ENCODE measurements around the gene VSIG10L2. TPM values are rescaled to one million over a fixed set of nuclear protein-coding genes. Genes with fewer than 3 reads are reported as not detected.

Gene VSIG10L2
- total RNA-seq, 1 donor from 2014 or later: not detected

DNA sequence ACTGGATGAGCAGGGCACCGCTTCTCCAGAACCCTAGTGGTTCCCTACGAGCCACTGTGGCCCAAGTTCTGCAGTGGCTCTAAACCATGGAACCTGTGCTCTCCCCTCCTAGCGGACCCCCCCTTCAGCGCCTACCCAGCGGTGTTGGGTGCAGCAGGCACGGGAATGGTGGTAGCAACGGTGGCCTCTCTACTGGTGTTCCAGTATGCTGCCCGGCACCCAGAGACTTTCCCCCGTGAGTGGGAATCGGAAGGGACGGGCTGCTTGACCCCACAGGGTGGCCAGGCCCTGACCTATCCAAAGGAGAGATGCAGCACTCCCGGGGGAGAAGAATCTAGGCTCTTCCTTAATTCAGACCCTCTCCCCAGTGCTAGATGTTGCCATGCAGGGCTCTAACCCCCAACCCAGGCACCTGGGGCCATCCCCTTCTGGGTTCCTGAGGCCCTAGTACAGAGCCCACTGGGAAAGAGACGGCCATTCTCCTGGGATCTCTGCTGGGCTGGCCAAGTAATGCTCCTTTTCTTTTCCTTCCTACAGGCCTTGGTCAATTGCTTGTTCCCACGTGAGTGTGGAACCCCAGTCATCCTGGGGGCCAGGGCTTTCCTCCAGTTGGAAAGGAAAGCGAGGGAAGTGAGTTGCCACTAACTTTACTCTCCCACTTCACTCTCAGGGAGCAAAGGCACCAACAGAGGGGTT lies 9.2 kb downstream of the VSIG10L2 start:
- no peaks in the 10 kb centered on the region for H3K27me3 ChIP-seq (ENCODE audit: control insufficient read depth, insufficient read depth, low read length)
- DNase-seq (ENCODE audit: low read depth): no peak
- H3K36me3 ChIP-seq (ENCODE audit: control insufficient read depth, insufficient read depth, low read length): no peaks in the 10 kb centered on the region
- TF ChIP-seq, protein P1, sequence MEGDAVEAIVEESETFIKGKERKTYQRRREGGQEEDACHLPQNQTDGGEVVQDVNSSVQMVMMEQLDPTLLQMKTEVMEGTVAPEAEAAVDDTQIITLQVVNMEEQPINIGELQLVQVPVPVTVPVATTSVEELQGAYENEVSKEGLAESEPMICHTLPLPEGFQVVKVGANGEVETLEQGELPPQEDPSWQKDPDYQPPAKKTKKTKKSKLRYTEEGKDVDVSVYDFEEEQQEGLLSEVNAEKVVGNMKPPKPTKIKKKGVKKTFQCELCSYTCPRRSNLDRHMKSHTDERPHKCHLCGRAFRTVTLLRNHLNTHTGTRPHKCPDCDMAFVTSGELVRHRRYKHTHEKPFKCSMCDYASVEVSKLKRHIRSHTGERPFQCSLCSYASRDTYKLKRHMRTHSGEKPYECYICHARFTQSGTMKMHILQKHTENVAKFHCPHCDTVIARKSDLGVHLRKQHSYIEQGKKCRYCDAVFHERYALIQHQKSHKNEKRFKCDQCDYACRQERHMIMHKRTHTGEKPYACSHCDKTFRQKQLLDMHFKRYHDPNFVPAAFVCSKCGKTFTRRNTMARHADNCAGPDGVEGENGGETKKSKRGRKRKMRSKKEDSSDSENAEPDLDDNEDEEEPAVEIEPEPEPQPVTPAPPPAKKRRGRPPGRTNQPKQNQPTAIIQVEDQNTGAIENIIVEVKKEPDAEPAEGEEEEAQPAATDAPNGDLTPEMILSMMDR (IDR thresholded peaks at IDR 0.05; ENCODE audit: insufficient read depth, low read length, poor library complexity, severe bottlenecking): no peak
- H3K4me3 ChIP-seq (ENCODE audit: low read depth, low read length): no peak overlapping the region

DNA sequence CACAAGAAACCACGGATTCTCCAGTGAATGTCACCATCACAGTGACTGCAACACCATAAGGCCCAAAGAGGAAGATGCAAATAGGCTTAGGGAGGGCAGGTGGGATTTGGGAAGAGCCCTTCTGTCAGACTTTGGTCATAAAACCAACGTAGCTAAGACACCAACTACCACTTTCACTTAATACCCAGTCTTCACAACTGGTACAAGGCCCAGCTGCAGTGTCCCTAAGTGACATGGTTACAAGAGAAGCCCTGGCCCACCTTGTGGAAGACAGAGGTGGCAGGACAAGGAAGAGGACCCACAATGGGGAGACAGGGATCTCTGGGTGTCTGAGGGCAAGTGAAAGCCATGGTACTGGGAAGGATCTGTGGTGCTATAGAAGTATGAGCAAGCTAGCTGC lies 10.0 kb downstream of the VSIG10L2 start:
- no peaks in the 10 kb centered on the region for H3K36me3 ChIP-seq (ENCODE audit: control insufficient read depth, insufficient read depth, low read length)
- TF ChIP-seq, protein P1 (IDR thresholded peaks at IDR 0.05; ENCODE audit: insufficient read depth, low read length, poor library complexity, severe bottlenecking): no peak
- no peak for DNase-seq (ENCODE audit: low read depth)

GRCh38 chr11:125956391-125957134 lies 10.7 kb downstream of the VSIG10L2 start:
- no peaks in the 10 kb centered on the region for H3K36me3 ChIP-seq (ENCODE audit: control insufficient read depth, insufficient read depth, low read length)
- H3K4me3 ChIP-seq (ENCODE audit: low read depth, low read length): no peak overlapping the region
- DNase-seq (ENCODE audit: low read depth): no peak
- TF ChIP-seq, protein P1 (IDR thresholded peaks at IDR 0.05; ENCODE audit: insufficient read depth, low read length, poor library complexity, severe bottlenecking): no peak
- no peaks in the 10 kb centered on the region for H3K27me3 ChIP-seq (ENCODE audit: control insufficient read depth, insufficient read depth, low read length)

More for the DNA sequence above, 10.0 kb downstream of the VSIG10L2 start:
- no peaks in the 10 kb centered on the region for H3K27me3 ChIP-seq (ENCODE audit: control insufficient read depth, insufficient read depth, low read length)
- no peak overlapping the region for H3K4me3 ChIP-seq (ENCODE audit: low read depth, low read length)

GRCh38 chr11:125957618-125958332 lies 11.9 kb downstream of the VSIG10L2 start:
- Histone ChIP-seq H3K27me3 (ENCODE audit: control insufficient read depth, insufficient read depth, low read length) (no peaks in the 10 kb centered on the region), H3K4me3 (ENCODE audit: low read depth, low read length) (no peak overlapping the region), H3K36me3 (ENCODE audit: control insufficient read depth, insufficient read depth, low read length) (no peaks in the 10 kb centered on the region)
- DNase-seq (ENCODE audit: low read depth): no peak
- TF ChIP-seq, protein P1 (IDR thresholded peaks at IDR 0.05; ENCODE audit: insufficient read depth, low read length, poor library complexity, severe bottlenecking): no peak

- TF ChIP-seq, protein P1 (IDR thresholded peaks at IDR 0.05; ENCODE audit: insufficient read depth, low read length, poor library complexity, severe bottlenecking): no peak
- no peaks in the 10 kb centered on the region for H3K36me3 ChIP-seq (ENCODE audit: control insufficient read depth, insufficient read depth, low read length)
- H3K27me3 ChIP-seq (ENCODE audit: control insufficient read depth, insufficient read depth, low read length): no peaks in the 10 kb centered on the region
- DNase-seq (ENCODE audit: low read depth): no peak
- no peak overlapping the region for H3K4me3 ChIP-seq (ENCODE audit: low read depth, low read length)
Measured at GRCh38 chr11:125958872-125959400, 13.1 kb downstream of the VSIG10L2 start.

Measured in kidney epithelial cell (primary cell).